Loucy (cell line): ENCODE data around the gene FOXE3.

Experiments
- CTCF ChIP-seq: fragments of 200-600 bp; sonication (generic); conservative IDR thresholded peaks from 2 replicates; pipeline ENCODE4 v1.5.1; 2014; ENCODE audit warnings: mild to moderate bottlenecking, antibody characterized with exemption, low read length
- EZH2phosphoT487 ChIP-seq: fragments of 200-600 bp; IDR thresholded peaks from 2 replicates; pipeline ENCODE4 v1.6.1; 2018; ENCODE audit warnings: antibody characterized with exemption, mild to moderate bottlenecking, moderate library complexity, borderline replicate concordance

GRCh38 chr1:47436979-47437446 lies 20.9 kb downstream of the FOXE3 start:
- TF ChIP-seq CTCF, result no peak
- no peak for TF ChIP-seq EZH2phosphoT487
